ENCODE results near the gene ZNF654.

DNA sequence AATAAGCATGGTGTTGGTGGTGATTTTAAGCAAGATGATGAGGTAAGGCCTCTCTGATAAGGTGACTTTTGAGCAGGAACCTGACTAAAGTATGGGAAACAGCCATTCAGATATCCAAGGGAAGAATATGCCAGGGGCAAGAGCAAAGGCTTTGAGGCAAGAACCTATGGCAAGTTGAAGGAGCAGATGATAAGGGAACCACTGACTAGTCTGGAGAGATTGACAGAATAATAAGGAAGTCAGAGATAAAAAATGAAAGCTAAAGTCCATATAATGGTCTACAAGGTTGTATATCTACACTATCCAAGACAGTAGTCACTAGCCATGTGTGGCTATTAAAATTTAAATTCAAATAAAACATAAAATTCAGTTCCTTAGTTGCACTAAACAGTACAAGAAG lies 88.2 kb downstream of the ZNF654 start:
- TF ChIP-seq, protein P1, sequence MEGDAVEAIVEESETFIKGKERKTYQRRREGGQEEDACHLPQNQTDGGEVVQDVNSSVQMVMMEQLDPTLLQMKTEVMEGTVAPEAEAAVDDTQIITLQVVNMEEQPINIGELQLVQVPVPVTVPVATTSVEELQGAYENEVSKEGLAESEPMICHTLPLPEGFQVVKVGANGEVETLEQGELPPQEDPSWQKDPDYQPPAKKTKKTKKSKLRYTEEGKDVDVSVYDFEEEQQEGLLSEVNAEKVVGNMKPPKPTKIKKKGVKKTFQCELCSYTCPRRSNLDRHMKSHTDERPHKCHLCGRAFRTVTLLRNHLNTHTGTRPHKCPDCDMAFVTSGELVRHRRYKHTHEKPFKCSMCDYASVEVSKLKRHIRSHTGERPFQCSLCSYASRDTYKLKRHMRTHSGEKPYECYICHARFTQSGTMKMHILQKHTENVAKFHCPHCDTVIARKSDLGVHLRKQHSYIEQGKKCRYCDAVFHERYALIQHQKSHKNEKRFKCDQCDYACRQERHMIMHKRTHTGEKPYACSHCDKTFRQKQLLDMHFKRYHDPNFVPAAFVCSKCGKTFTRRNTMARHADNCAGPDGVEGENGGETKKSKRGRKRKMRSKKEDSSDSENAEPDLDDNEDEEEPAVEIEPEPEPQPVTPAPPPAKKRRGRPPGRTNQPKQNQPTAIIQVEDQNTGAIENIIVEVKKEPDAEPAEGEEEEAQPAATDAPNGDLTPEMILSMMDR (IDR thresholded peaks at IDR 0.05; ENCODE audit: low read depth, low read length): no peak
- no peak for TF ChIP-seq POLR2A (IDR thresholded peaks at IDR 0.05; ENCODE audit: extremely low read depth, insufficient read length)
- no peak for TF ChIP-seq MYC (IDR thresholded peaks at IDR 0.05; ENCODE audit: low read depth, low read length)
